Omental fat pad (tissue), 4 donors: ENCODE data around the gene FIS1. TPM values are rescaled to one million over a fixed set of nuclear protein-coding genes. Genes with fewer than 3 reads are reported as not detected.

Experiments
- ATAC-seq: fragments of 150-250 bp; one replicate; pipeline ENCODE4 v1.9.1; 2016; ENCODE audit warnings: mild to moderate bottlenecking, moderate library complexity; ENCODE audit not compliant: low FRiP score
- DNase-seq: peaks from one replicate; pipeline ENCODE4 v3.0.0-alpha.2; 2019; ENCODE audit warnings: low spot score
- CTCF ChIP-seq, 3 donors: fragments of 450-650 bp; IDR thresholded peaks; one replicate each; pipeline ENCODE4 v1.5.1; 2016 to 2017; ENCODE audit warnings: antibody characterized with exemption in 3 of 3, mild to moderate bottlenecking in 3 of 3, moderate library complexity in 2 of 3
- total RNA-seq, 4 donors: library from RNA; depleted of rRNA; stranded (reverse); fragments of >200 nt; gene quantifications; one replicate each; pipeline ENCODE4 v1.1.0, GENCODE V29; 2016

Gene FIS1
- total RNA-seq, 4 donors from 2014 or later, result 243 to 384 (median 344) TPM

- no peak for TF ChIP-seq CTCF (IDR thresholded peaks at IDR 0.05)
- no peak for DNase-seq
Measured at GRCh38 chr7:101235050-101235449, 9.8 kb downstream of the FIS1 start.

GRCh38 chr7:101234636-101235035, 10.2 kb downstream of the FIS1 start:
- no peak for TF ChIP-seq CTCF (IDR thresholded peaks at IDR 0.05)
- DNase-seq, result no peak
- ATAC-seq, result no peak

More at GRCh38 chr7:101235050-101235449, 9.8 kb downstream of the FIS1 start:
- ATAC-seq, result no peak

- ATAC-seq (no peak), DNase-seq (no peak)
- TF ChIP-seq CTCF (IDR thresholded peaks at IDR 0.05), result no peak
Measured at GRCh38 chr7:101233907-101234547, 10.9 kb downstream of the FIS1 start.

- ATAC-seq (no peak), DNase-seq (no peak)
- TF ChIP-seq CTCF (IDR thresholded peaks at IDR 0.05), result no peak
Measured at GRCh38 chr7:101232141-101232850, 12.6 kb downstream of the FIS1 start.

- TF ChIP-seq CTCF (IDR thresholded peaks at IDR 0.05), result no peak
- ATAC-seq (no peak), DNase-seq (no peak)
Measured at GRCh38 chr7:101231644-101232043, 13.2 kb downstream of the FIS1 start.

- ATAC-seq, result no peak
- no peak for TF ChIP-seq CTCF (IDR thresholded peaks at IDR 0.05)
- no peak for DNase-seq
Measured at GRCh38 chr7:101226721-101227120, 18.2 kb downstream of the FIS1 start.

- no peak for TF ChIP-seq CTCF (IDR thresholded peaks at IDR 0.05)
- no peak for ATAC-seq
Measured at GRCh38 chr7:101225650-101226049, 19.2 kb downstream of the FIS1 start.

More at GRCh38 chr7:101225650-101226049, 19.2 kb downstream of the FIS1 start:
- no peak for DNase-seq
